Hepatic stellate cell (primary cell): Measurements from ENCODE around the gene ROPN1.

Source experiments
- DNase-seq: peaks from one replicate; pipeline ENCODE4 v3.0.0; 2011; ENCODE audit warnings: low spot score

ROPN1 gene

DNA sequence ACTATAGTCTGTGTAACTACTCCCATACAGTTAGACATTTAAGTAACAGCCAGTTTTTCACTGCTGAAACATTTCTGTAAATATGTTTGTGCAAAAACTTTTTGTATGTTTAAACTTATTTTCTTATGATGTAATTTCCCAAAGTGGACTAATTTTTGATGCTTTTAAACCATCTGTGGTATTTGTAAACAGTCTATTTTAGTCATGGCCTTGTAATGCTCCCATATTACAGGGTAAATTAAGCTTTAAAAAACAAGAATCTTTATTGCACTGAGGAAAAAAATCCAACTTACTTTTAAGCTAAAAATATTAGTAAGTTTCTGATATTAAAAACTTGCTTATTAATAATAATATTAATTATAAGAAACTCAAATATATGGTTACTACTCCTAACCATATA is 44.4 kb downstream of the ROPN1 start:
- DNase-seq = no peak

DNA sequence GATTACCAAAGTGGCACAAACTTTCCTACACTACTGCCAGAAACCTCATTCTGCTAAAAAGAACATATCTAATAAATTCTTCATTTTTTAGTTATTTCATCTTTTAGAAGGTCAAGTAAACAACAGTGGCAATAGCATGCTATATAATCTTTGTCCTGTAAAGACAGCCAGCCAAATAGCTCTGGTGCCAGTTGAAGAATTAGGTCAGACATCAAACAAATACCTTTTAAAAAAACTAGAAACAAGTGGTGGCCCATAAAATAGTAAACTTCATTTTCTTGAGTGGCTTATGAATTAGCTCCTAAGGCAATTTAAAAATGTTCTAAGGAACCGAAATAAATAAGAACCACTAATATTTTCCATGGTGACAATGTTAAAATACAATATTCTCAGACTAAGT is 50.4 kb downstream of the ROPN1 start:
- no peak for DNase-seq

DNA sequence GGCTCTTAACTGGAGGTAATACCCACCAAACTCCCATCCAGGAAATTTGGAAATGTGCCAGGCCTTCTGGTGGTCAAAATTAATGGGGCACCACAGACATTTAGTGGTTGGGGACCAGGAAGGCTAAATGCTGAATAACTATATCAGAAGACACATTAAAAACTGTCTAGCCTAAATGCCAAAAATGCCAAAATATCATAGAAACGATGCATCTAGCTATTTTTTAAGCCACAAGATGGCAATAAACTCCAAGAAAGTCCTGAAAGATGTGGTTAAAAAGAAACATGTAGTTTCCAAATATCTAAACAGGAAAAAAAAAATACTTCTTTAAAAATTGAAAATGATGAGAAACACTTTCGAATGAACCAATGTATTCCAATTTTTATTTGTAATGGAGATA is 50.8 kb downstream of the ROPN1 start:
- DNase-seq = no peak

- no peak for DNase-seq
These were observed 52.2 kb downstream of the ROPN1 start for GRCh38 chr3:123939706-123940105.

GRCh38 chr3:123936400-123936799 is 55.5 kb downstream of the ROPN1 start:
- no peak for DNase-seq

DNA sequence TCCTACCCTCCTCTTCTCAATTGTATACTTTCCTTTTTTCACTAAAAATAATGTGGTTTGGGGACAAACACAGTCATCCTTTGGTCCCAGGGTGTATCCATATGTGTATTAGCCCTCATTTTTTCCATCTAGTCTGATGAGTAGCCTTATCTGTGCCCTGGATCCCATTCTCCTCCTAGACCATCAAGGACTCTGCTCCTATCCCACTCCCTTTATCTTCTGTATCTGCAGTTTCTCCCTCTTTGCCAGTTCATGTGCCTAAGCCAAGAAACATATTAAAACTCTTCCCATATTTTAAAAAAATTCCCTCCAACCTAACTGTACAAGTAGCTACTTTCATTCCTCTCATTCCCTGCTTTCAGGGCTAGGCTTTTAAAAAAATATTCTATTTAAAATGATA is 56.1 kb downstream of the ROPN1 start:
- no peak for DNase-seq

- no peak for DNase-seq
These were observed 57.7 kb downstream of the ROPN1 start for GRCh38 chr3:123934250-123934649.

DNA sequence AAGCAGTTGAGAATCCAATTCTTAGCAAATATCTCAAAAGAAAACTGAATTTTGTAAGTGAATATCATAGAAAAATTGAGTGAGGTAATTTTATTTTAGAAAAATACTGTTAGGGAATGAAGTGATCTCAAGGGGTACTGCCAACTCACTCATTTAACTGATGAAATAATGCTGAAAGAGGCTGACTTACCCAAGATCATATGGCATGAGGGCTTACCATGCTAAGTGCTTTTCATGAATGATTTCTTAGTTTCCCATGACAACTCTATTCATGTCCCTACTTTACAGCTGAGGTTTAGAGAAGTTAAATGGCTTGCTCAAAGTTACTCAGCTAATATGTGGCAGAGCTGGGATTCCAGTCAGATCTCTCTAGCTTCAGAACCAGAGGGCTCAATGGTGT is 61.5 kb downstream of the ROPN1 start:
- DNase-seq = no peak

DNA sequence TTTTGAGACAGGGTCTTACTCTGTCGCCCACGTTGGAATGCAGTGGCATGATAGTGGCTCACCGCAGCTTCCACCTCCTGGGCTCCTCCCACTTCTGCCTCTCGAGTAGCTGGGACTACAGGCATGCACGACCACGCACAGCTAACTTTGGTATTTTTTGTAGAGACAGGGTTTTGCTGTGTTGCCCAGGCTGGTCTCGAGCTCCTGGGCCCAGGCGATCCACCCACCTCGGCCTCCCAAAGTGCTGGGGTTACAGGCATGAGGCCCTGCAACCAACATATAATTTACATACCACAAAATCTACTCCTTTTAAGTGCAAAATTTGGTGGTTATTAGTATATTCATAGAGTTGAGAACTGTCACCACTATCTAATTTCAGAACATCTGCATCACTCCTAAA is 62.6 kb downstream of the ROPN1 start:
- DNase-seq = no peak

DNA sequence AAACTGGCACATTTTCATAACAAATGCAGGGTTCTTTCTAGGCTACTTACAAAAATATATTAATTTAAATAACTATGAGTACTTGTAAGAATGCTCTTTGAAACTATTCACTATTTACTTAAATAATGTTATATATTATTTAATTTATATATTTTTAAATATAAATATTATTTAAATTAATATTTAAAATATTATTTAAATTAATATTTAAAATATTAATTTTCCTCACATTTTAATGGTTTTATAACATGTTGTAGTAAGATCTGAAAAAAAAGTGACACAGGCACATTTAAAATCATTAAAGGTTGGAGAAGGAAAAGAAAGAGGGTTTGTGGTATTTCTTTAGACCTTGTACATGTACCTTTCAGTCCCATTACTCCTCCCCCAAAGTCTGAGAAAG is 65.5 kb downstream of the ROPN1 start:
- DNase-seq = no peak

- DNase-seq = no peak
These were observed 71.1 kb downstream of the ROPN1 start for GRCh38 chr3:123920868-123921267.

DNA sequence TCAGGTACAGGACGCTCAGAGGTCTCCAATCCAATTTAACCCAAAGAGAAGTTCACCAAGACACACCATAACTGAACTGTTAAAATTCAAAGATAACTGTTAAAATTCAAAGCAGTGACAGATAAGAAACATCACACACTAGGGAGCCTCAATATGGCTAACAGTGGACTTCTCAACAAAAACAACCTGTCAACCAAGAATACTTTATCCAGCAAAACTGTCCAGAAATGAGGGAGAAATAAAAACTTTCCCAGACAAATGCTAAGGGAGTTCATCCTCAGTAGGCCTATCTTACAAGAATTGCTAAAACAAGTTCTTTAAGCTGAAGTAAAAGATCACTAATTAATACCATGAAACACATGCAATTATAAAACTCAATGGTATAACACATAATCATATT is 71.5 kb downstream of the ROPN1 start:
- DNase-seq = no peak

- DNase-seq = no peak
These were observed 72.6 kb downstream of the ROPN1 start for GRCh38 chr3:123919353-123919752.
